ENCODE results near the gene LEP. TPM values are rescaled to one million over a fixed set of nuclear protein-coding genes. Genes with fewer than 3 reads are reported as not detected.

LEP gene
- total RNA-seq: not detected

DNA sequence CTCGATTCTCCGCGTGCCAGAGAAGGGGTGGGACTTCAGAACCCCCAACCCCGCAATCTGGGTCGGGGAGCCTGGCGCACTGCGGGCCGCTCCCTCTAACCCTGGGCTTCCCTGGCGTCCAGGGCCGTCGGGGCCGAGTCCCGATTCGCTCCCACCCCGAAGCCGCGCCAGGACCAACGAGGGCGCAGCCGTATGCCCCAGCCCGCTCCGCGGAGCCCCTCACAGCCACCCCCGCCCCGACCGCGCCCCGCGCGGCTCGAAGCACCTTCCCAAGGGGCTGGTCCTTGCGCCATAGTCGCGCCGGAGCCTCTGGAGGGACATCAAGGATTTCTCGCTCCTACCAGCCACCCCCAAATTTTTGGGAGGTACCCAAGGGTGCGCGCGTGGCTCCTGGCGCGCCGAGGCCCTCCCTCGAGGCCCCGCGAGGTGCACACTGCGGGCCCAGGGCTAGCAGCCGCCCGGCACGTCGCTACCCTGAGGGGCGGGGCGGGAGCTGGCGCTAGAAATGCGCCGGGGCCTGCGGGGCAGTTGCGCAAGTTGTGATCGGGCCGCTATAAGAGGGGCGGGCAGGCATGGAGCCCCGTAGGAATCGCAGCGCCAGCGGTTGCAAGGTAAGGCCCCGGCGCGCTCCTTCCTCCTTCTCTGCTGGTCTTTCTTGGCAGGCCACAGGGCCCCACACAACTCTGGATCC, at the start of gene LEP:
LEP (plus strand) TSS at position 583 of the 691 bp plus-strand sequence. CDS start 10,741 bp downstream, outside the sequence.
- CTCF ChIA-PET: no interaction called here
- Mint-ChIP-seq H3K9me3 (ENCODE audit: low read depth) (peaks cover 9% of the 10 kb centered on the region), H3K27me3 (peaks cover 29% of the 10 kb centered on the region), H3K4me1 (peaks cover 12% of the 10 kb centered on the region), H3K4me3 (no peak within 1 kb of the TSS), H3K36me3 (peaks cover 20% of the 10 kb centered on the region), H3K27ac (no peak within 1 kb of the TSS)
- DNase-seq: no peak
- no peak for ATAC-seq

- ATAC-seq (no peak), DNase-seq (peak; percentile 12)
- peaks cover 20% of the 10 kb centered on the region for H3K9me3 Mint-ChIP-seq (ENCODE audit: low read depth)
- no peak overlapping the region for H3K27ac Mint-ChIP-seq
- H3K27me3 Mint-ChIP-seq: peaks cover 38% of the 10 kb centered on the region
- CTCF ChIA-PET: interaction anchor here (1.3 kb wide), 1 partner anchor 58 kb away, joined by 3 read pairs; no protein-coding TSS in a partner anchor
- H3K36me3 Mint-ChIP-seq: peaks cover 13% of the 10 kb centered on the region
- no peak overlapping the region for H3K4me3 Mint-ChIP-seq
- peaks cover 5% of the 10 kb centered on the region for H3K4me1 Mint-ChIP-seq
Measured at GRCh38 chr7:128192497-128193142, 48.5 kb upstream of the LEP start.

DNA sequence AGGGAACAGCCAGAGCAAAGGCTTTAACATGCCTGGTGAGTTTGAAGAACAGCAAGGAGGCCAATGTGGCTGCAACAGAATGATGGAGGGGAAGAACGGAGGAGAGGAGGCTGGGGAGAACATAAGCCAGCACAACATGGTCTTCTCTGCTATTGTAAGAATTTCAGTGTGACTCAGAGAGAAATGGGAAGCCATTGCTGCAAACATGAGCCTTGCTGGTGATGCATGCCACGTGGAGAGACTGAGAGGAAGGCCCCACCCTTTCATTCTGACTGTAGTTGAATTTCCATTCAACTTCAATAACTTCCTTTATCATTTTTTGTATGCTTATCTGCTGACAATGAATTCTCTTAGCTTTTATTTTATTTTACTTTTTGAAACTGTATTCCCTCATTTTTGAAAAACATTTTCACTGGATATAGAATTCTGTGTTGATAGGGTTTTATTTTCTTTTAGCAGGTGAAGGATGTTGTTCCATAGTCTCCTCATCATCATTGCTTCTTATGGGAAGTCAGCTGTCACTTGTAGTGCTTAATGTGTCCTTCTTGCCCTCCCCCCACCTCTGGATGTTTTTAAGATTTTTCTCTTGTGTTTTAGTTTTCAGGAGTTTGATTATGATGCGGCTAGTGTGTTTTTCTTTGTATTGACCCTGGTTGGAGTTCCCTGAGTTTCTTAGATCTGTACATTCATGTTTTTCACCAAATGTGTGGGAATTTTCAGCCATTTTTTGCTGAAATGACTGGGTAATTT, 46.4 kb upstream of the LEP start:
- peak; percentile 38 for DNase-seq
- CTCF ChIA-PET: no interaction called here
- no peak overlapping the region for H3K27ac Mint-ChIP-seq
- peaks cover 43% of the 10 kb centered on the region for H3K27me3 Mint-ChIP-seq
- H3K9me3 Mint-ChIP-seq (ENCODE audit: low read depth): peaks cover 20% of the 10 kb centered on the region
- peaks cover 13% of the 10 kb centered on the region for H3K36me3 Mint-ChIP-seq
- H3K4me3 Mint-ChIP-seq: no peak overlapping the region
- peaks cover 5% of the 10 kb centered on the region for H3K4me1 Mint-ChIP-seq
- no peak for ATAC-seq

GRCh38 chr7:128197589-128197988, 43.5 kb upstream of the LEP start:
- CTCF ChIA-PET: interaction anchor here (1.2 to 2.3 kb wide), 3 partner anchors 11 to 62 kb away, joined by 3 to 10 read pairs (median 3); no protein-coding TSS in a partner anchor
- peaks cover 47% of the 10 kb centered on the region for H3K27me3 Mint-ChIP-seq
- peaks cover 11% of the 10 kb centered on the region for H3K4me1 Mint-ChIP-seq
- ATAC-seq: no peak
- H3K4me3 Mint-ChIP-seq: no peak overlapping the region
- H3K27ac Mint-ChIP-seq: no peak overlapping the region
- peaks cover 13% of the 10 kb centered on the region for H3K36me3 Mint-ChIP-seq
- DNase-seq: peak; percentile 7
- peaks cover 20% of the 10 kb centered on the region for H3K9me3 Mint-ChIP-seq (ENCODE audit: low read depth)

GRCh38 chr7:128197989-128198580, 43.0 kb upstream of the LEP start:
- Mint-ChIP-seq H3K27me3 (peaks cover 48% of the 10 kb centered on the region), H3K36me3 (peaks cover 13% of the 10 kb centered on the region), H3K27ac (no peak overlapping the region), H3K4me1 (peaks cover 11% of the 10 kb centered on the region), H3K4me3 (no peak overlapping the region), H3K9me3 (ENCODE audit: low read depth) (peaks cover 20% of the 10 kb centered on the region)
- DNase-seq (peak; percentile 23), ATAC-seq (no peak)
- CTCF ChIA-PET: interaction anchor here (1.2 to 2.3 kb wide), 3 partner anchors 11 to 62 kb away, joined by 3 to 10 read pairs (median 3); no protein-coding TSS in a partner anchor

- Mint-ChIP-seq H3K9me3 (ENCODE audit: low read depth) (peaks cover 2% of the 10 kb centered on the region), H3K4me3 (no peak overlapping the region), H3K36me3 (peaks cover 1% of the 10 kb centered on the region), H3K4me1 (peaks cover 6% of the 10 kb centered on the region), H3K27me3 (peaks cover 51% of the 10 kb centered on the region), H3K27ac (no peak overlapping the region)
- no peak for ATAC-seq
- CTCF ChIA-PET: interaction anchor here (1.9 kb wide), 1 partner anchor 9 kb away, joined by 7 read pairs; no protein-coding TSS in a partner anchor
- peak; percentile 30 for DNase-seq
Measured at GRCh38 chr7:128200376-128200775, 40.7 kb upstream of the LEP start.

GRCh38 chr7:128201067-128201689, 39.9 kb upstream of the LEP start:
- CTCF ChIA-PET: interaction anchor here (1.9 kb wide), 1 partner anchor 8 kb away, joined by 7 read pairs; no protein-coding TSS in a partner anchor
- peaks cover 6% of the 10 kb centered on the region for H3K4me1 Mint-ChIP-seq
- peak; percentile 37 for DNase-seq
- peak; percentile 42 for ATAC-seq
- H3K9me3 Mint-ChIP-seq (ENCODE audit: low read depth): peaks cover 2% of the 10 kb centered on the region
- H3K27ac Mint-ChIP-seq: no peak overlapping the region
- H3K4me3 Mint-ChIP-seq: no peak overlapping the region
- peaks cover 51% of the 10 kb centered on the region for H3K27me3 Mint-ChIP-seq
- no peaks in the 10 kb centered on the region for H3K36me3 Mint-ChIP-seq

DNA sequence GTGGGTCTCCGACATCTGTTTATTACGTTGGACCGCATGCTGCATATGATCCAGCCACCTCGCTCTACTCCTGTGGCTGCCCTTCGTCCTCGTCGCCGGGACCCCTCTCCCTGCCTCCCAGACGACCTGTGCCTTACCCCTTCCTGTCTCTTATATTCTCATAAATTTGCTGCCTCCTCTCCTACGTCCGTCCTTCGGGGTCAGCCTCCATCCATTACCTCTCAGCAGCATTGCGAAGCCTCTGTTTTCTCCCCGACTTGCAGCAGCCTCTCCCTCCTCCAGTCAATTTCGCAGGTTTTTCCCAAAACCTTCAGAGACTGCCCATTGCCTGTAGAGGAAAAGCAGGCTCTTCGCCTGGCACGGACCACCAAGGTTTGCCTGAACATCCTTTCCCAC, 39.4 kb upstream of the LEP start:
- Mint-ChIP-seq H3K4me3 (no peak overlapping the region), H3K27ac (no peak overlapping the region), H3K4me1 (peaks cover 6% of the 10 kb centered on the region), H3K9me3 (ENCODE audit: low read depth) (peaks cover 1% of the 10 kb centered on the region), H3K27me3 (peaks cover 50% of the 10 kb centered on the region), H3K36me3 (no peaks in the 10 kb centered on the region)
- CTCF ChIA-PET: no interaction called here
- ATAC-seq: no peak
- DNase-seq: peak; percentile 28

DNA sequence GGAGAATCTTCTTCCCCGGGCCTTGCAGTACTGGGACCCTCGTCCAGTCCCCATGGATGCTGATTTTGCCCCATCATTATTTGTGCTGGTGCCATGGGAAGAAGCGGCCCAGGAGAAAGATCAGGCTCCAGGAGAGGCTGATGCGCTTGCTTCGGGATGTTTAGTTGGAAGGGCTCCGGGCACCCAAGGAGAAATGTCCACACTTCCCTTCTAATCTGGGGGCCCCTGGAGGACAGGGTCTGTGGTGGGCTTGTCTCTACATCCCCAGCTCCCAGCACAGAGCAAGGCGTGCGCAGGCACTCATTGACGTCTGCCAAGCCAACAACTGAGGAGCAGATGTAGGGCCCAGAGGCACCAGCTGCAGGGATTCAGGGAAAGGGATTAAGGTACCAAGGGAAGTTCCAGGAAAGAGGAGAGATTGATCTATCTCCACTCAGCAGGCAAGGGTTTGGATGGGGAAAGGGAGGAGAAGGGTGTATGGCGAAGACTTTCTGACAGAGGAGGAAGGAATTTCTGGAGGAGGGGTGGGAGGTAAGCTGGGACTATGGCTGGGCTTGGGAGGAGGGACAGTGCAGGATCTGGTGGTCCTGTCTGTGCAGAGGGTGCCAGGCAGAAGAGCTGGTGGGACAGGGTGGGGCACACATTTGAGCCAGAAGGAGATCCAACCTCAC, 38.7 kb upstream of the LEP start:
- CTCF ChIA-PET: interaction anchor here (1.2 kb wide), 1 partner anchor 64 kb away, joined by 3 read pairs; no protein-coding TSS in a partner anchor
- peak; percentile 15 for DNase-seq
- Mint-ChIP-seq H3K36me3 (no peaks in the 10 kb centered on the region), H3K27ac (no peak overlapping the region), H3K9me3 (ENCODE audit: low read depth) (no peaks in the 10 kb centered on the region), H3K4me1 (peaks cover 6% of the 10 kb centered on the region), H3K27me3 (peaks cover 47% of the 10 kb centered on the region), H3K4me3 (no peak overlapping the region)
- no peak for ATAC-seq

GRCh38 chr7:128203047-128203491, 38.0 kb upstream of the LEP start:
- ATAC-seq (no peak), DNase-seq (no peak)
- CTCF ChIA-PET: interaction anchor here (1.2 kb wide), 1 partner anchor 65 kb away, joined by 3 read pairs; no protein-coding TSS in a partner anchor
- no peaks in the 10 kb centered on the region for H3K9me3 Mint-ChIP-seq (ENCODE audit: low read depth)
- no peak overlapping the region for H3K4me3 Mint-ChIP-seq
- peaks cover 47% of the 10 kb centered on the region for H3K27me3 Mint-ChIP-seq
- no peaks in the 10 kb centered on the region for H3K36me3 Mint-ChIP-seq
- peaks cover 6% of the 10 kb centered on the region for H3K4me1 Mint-ChIP-seq
- no peak overlapping the region for H3K27ac Mint-ChIP-seq

- Mint-ChIP-seq H3K36me3 (no peaks in the 10 kb centered on the region), H3K4me3 (no peak overlapping the region), H3K4me1 (peaks cover 6% of the 10 kb centered on the region), H3K27ac (no peak overlapping the region), H3K9me3 (ENCODE audit: low read depth) (no peaks in the 10 kb centered on the region), H3K27me3 (peaks cover 47% of the 10 kb centered on the region)
- DNase-seq (peak; percentile 12), ATAC-seq (no peak)
- CTCF ChIA-PET: interaction anchor here (1.2 kb wide), 1 partner anchor 66 kb away, joined by 3 read pairs; no protein-coding TSS in a partner anchor
Measured at GRCh38 chr7:128203710-128204214, 37.3 kb upstream of the LEP start.

GRCh38 chr7:128204455-128204854, 36.6 kb upstream of the LEP start:
- Mint-ChIP-seq H3K36me3 (no peaks in the 10 kb centered on the region), H3K27me3 (peaks cover 42% of the 10 kb centered on the region), H3K9me3 (ENCODE audit: low read depth) (no peaks in the 10 kb centered on the region), H3K4me3 (no peak overlapping the region), H3K27ac (no peak overlapping the region), H3K4me1 (peaks cover 6% of the 10 kb centered on the region)
- CTCF ChIA-PET: interaction anchor here (0.6 kb wide), 1 partner anchor 564 kb away, joined by 3 read pairs; no protein-coding TSS in a partner anchor
- ATAC-seq (no peak), DNase-seq (no peak)

All from activated CD8-positive, alpha-beta memory T cell treated with anti-CD3 and anti-CD28 coated beads, Interleukin-2, amount 10 ng/mL, durations not matched to agents 7 days and 5 days (primary cell).